Fibroblast of villous mesenchyme (primary cell): ENCODE measurements around the gene SIGLEC7. TPM values are rescaled to one million over a fixed set of nuclear protein-coding genes. Genes with fewer than 3 reads are reported as not detected.

Experiments
- DNase-seq: peaks from one replicate; pipeline ENCODE4 v3.0.0-alpha.2; 2010; ENCODE audit warnings: low read depth
- H3K4me3 ChIP-seq: 2 replicates; pipeline ENCODE4 v1.5.1; 2011; ENCODE audit warnings: low read depth, mild to moderate bottlenecking, low read length
- CTCF ChIP-seq: IDR thresholded peaks from 2 replicates; pipeline ENCODE4 v1.5.1; 2012; ENCODE audit warnings: low read depth, mild to moderate bottlenecking, low read length; ENCODE audit not compliant: insufficient read depth
- total RNA-seq: library from RNA; depleted of rRNA; stranded (reverse); fragments of >200 nt; gene quantifications from 2 replicates; pipeline ENCODE4 v1.2.3, GENCODE V29; 2012

SIGLEC7 gene
- total RNA-seq, 1 donor: not detected

- DNase-seq: no peak
- no peak for TF ChIP-seq CTCF
- H3K4me3 ChIP-seq: no peak overlapping the region
Observed at GRCh38 chr19:51114087-51114729, 27.9 kb upstream of the SIGLEC7 start.

- TF ChIP-seq CTCF: no peak
- H3K4me3 ChIP-seq: no peak overlapping the region
- no peak for DNase-seq
Observed at GRCh38 chr19:51116736-51117286, 25.3 kb upstream of the SIGLEC7 start.

- DNase-seq: no peak
- no peak overlapping the region for H3K4me3 ChIP-seq
- no peak for TF ChIP-seq CTCF
Observed at GRCh38 chr19:51119101-51119500, 23.0 kb upstream of the SIGLEC7 start.

- no peak for DNase-seq
- no peak for TF ChIP-seq CTCF
- no peak overlapping the region for H3K4me3 ChIP-seq
Observed at GRCh38 chr19:51119611-51120010, 22.5 kb upstream of the SIGLEC7 start.

GRCh38 chr19:51120160-51120559 is 21.9 kb upstream of the SIGLEC7 start:
- no peak for DNase-seq
- TF ChIP-seq CTCF: no peak
- no peak overlapping the region for H3K4me3 ChIP-seq

- DNase-seq: no peak
- no peak overlapping the region for H3K4me3 ChIP-seq
- TF ChIP-seq CTCF: no peak
Observed at GRCh38 chr19:51121257-51121656, 20.8 kb upstream of the SIGLEC7 start.
